Measurements from ENCODE around the gene RIMBP2. TPM values are rescaled to one million over a fixed set of nuclear protein-coding genes. Genes with fewer than 3 reads are reported as not detected.

The RIMBP2 gene
- total and polyA plus RNA-seq, 9 of the 15 experiments (the other 6 are each of a cell fraction or from before 2014, with no cell fraction given): not detected

GRCh38 chr12:130709151-130709970 is 6.7 kb downstream of the RIMBP2 start:
- Histone ChIP-seq H3K27me3 (ENCODE audit: control insufficient read depth in 2 of 2, insufficient read depth in 2 of 2, low read length in 2 of 2) (peaks cover 43 to 88% of the 10 kb centered on the region in 2 experiments), H3K36me3 (ENCODE audit: control insufficient read depth, insufficient read depth, low read length) (no peaks in the 10 kb centered on the region), H3K4me1 (replicated peaks in 1 of 2; ENCODE audit: control insufficient read depth in 2 of 2, insufficient read depth in 2 of 2, low read length in 2 of 2) (no peaks in the 10 kb centered on the region; a peak in 1 of 5 replicates), H3K9ac (ENCODE audit: insufficient read depth in 1 of 2, low read depth in 2 of 2, low read length in 2 of 2) (no peak overlapping the region), H2AFZ (ENCODE audit: low read depth, low read length) (no peak overlapping the region), H3K79me2 (ENCODE audit: control insufficient read depth, insufficient read depth, low read length) (no peaks in the 10 kb centered on the region), H3K9me1 (ENCODE audit: control insufficient read depth, insufficient read depth, low read length) (no peaks in the 10 kb centered on the region), H3K4me3 (no peak overlapping the region), H3K4me2 (ENCODE audit: insufficient read depth, low read length) (no peak overlapping the region), H3K27ac (ENCODE audit: extremely low read depth, low read depth, low read length) (no peak overlapping the region), H3K9me3 (replicated peaks; ENCODE audit: control insufficient read depth, insufficient read depth, low read depth, low read length) (no peaks in the 10 kb centered on the region), H4K20me1 (replicated peaks; ENCODE audit: control insufficient read depth, insufficient read depth, low read length) (peaks cover 5% of the 10 kb centered on the region; the same call in 1 of the 2 replicates)
- no TSS peak for BruUV-seq (replicated peaks)
- 2% methylated on average over 29 of the region's 29 CpGs for WGBS (ENCODE audit: insufficient coverage, low coverage, missing lambda C conversion rate)
- CTCF ChIA-PET (ENCODE audit: low intra/inter-chr PET ratio): no interaction called here
- in situ Hi-C loops (cut with MboI): no loop called here
- DNase-seq (ENCODE audit: extremely low read depth in 1 of 4, low spot score in 3 of 4): no peak
- intact Hi-C loops (cut with micrococcal nuclease): no loop called here
- no peak for FAIRE-seq
- no peak for ATAC-seq
- POLR2A ChIA-PET: interaction anchor here (1.5 kb wide), 1 partner anchor 9 kb away, joined by 3 read pairs; no protein-coding TSS in a partner anchor
- TF ChIP-seq CHD4 (IDR thresholded peaks at IDR 0.05; ENCODE audit: insufficient read depth, insufficient replicate concordance, low read depth, low read length, poor library complexity, severe bottlenecking) (no peak), CLOCK (CRISPR knock-in tag; IDR thresholded peaks at IDR 0.05; ENCODE audit: borderline replicate concordance) (no peak), SAFB (IDR thresholded peaks at IDR 0.05; ENCODE audit: borderline replicate concordance, low read depth, low read length) (no peak), RBM14 (IDR thresholded peaks at IDR 0.05; ENCODE audit: borderline replicate concordance, insufficient read depth, low read depth, low read length) (no peak), MNT (conservative IDR thresholded peaks at IDR 0.05) (no peak), ATF4 (CRISPR knock-in tag; IDR thresholded peaks at IDR 0.05) (no peak), MEF2D (tag; conservative IDR thresholded peaks at IDR 0.05; ENCODE audit: low read depth) (no peak), NFYB (IDR thresholded peaks at IDR 0.05; ENCODE audit: extremely low read depth, insufficient read length) (no peak), PKNOX1 (IDR thresholded peaks at IDR 0.05) (no peak), CTBP1 (IDR thresholded peaks at IDR 0.05; ENCODE audit: borderline replicate concordance) (no peak), ZNF717 (CRISPR knock-in tag; IDR thresholded peaks at IDR 0.05) (no peak), SNRNP70 (optimal IDR thresholded peaks at IDR 0.05; ENCODE audit: low read depth, low read length) (no peak), NFIC (IDR thresholded peaks at IDR 0.05) (no peak), ZNF143 (CRISPR knock-in tag; IDR thresholded peaks at IDR 0.05) (no peak), KDM1A (IDR thresholded peaks at IDR 0.05) (no peak), ZNF217 (CRISPR knock-in tag; IDR thresholded peaks at IDR 0.05) (no peak)

Measured in K562 (cell line).